ENCODE results near the gene IER3IP1. TPM values are rescaled to one million over a fixed set of nuclear protein-coding genes. Genes with fewer than 3 reads are reported as not detected.

The IER3IP1 gene
- polyA plus RNA-seq, 4 donors: 32.5 to 39.8 (median 38.3) TPM

Other genes with a start within 250 kb of the IER3IP1 start
- gene ELOA2, start 140.7 kb downstream of the IER3IP1 start, polyA plus RNA-seq (ENCODE audit: insufficient read length in 4 of 4): under 1 TPM in 2 of 4 donors, not detected in 2; 0.03 to 0.13 TPM
- 10 to 100 TPM; 47.0 to 60.0 (median 49.8) TPM for gene HDHD2, start 25.9 kb downstream of the IER3IP1 start, polyA plus RNA-seq (ENCODE audit: insufficient read length in 4 of 4)
- under 1 TPM in 1 of 4 donors, not detected in 3; 0.03 TPM for gene SKOR2, start 75.3 kb upstream of the IER3IP1 start, polyA plus RNA-seq (ENCODE audit: insufficient read length in 4 of 4)